ENCODE data around the gene RALGAPA2. TPM values are rescaled to one million over a fixed set of nuclear protein-coding genes. Genes with fewer than 3 reads are reported as not detected.
A peak's percentile ranks its signal among the peaks of the same experiment; 100 is the strongest.

Gene RALGAPA2
- total RNA-seq = 7.6 and 9.5 TPM in 2 replicates
- polyA plus RNA-seq = 1.2 and 1.8 TPM in 2 replicates
- polyA plus RNA-seq (2012) = 1.4 and 1.5 TPM in 2 replicates
- polyA minus RNA-seq (ENCODE audit: low replicate concordance) = 2.9 TPM in 2 replicates

GRCh38 chr20:20712474-20713243 lies at the start of gene RALGAPA2:
RALGAPA2 (minus strand) TSS chr20:20712644; CDS start chr20:20712480, 164 bp downstream.
- no peak for TF ChIP-seq CTCF (conservative IDR thresholded peaks at IDR 0.05 in 1 of 2, IDR thresholded peaks at IDR 0.05 in 1 of 2; ENCODE audit: low read depth in 1 of 2, low read length in 2 of 2)
- no peak for TF ChIP-seq EZH2 (IDR thresholded peaks at IDR 0.05; ENCODE audit: low read length, missing control alignments)
- Histone ChIP-seq H3K4me1 (ENCODE audit: control insufficient read depth, extremely low read depth, insufficient read depth, low read length) (no peaks in the 10 kb centered on the region), H3K4me2 (ENCODE audit: extremely low read depth, insufficient read depth, low read length) (peak within 1 kb of the TSS; percentile 89), H3K36me3 (ENCODE audit: control insufficient read depth, insufficient read depth, low read length) (no peaks in the 10 kb centered on the region), H4K20me1 (ENCODE audit: control insufficient read depth, extremely low read depth, insufficient read depth, low read length) (no peaks in the 10 kb centered on the region), H3K9ac (ENCODE audit: insufficient read depth, low read length) (peak within 1 kb of the TSS; percentile 66), H3K79me2 (ENCODE audit: control insufficient read depth, insufficient read depth, low read length) (no peaks in the 10 kb centered on the region), H2AFZ (ENCODE audit: low read length) (peak within 1 kb of the TSS; percentile 95), H3K4me3 (replicated peaks in 1 of 4; ENCODE audit: control extremely low read depth in 1 of 4, insufficient read depth in 1 of 4, low read depth in 3 of 4, low read length in 4 of 4) (peak within 1 kb of the TSS; percentile 57 to 90 (median 68)), H3K9me3 (ENCODE audit: control insufficient read depth, insufficient read depth, low read depth, low read length) (no peaks in the 10 kb centered on the region), H3K27ac (ENCODE audit: insufficient read depth, low read length) (peak within 1 kb of the TSS; percentile 89), H3K27me3 (ENCODE audit: control insufficient read depth, insufficient read depth, low read length) (no peaks in the 10 kb centered on the region)
- DNase-seq (ENCODE audit: low read depth in 2 of 2) = peak; percentile 98 to 99

- Histone ChIP-seq H3K4me3 (replicated peaks in 1 of 4; ENCODE audit: control extremely low read depth in 1 of 4, insufficient read depth in 1 of 4, low read depth in 3 of 4, low read length in 4 of 4) (no peak overlapping the region), H3K9ac (ENCODE audit: insufficient read depth, low read length) (no peak overlapping the region), H3K4me1 (ENCODE audit: control insufficient read depth, extremely low read depth, insufficient read depth, low read length) (no peaks in the 10 kb centered on the region), H3K79me2 (ENCODE audit: control insufficient read depth, insufficient read depth, low read length) (no peaks in the 10 kb centered on the region), H3K9me3 (ENCODE audit: control insufficient read depth, insufficient read depth, low read depth, low read length) (no peaks in the 10 kb centered on the region), H2AFZ (ENCODE audit: low read length) (no peak overlapping the region), H3K27me3 (ENCODE audit: control insufficient read depth, insufficient read depth, low read length) (no peaks in the 10 kb centered on the region), H3K36me3 (ENCODE audit: control insufficient read depth, insufficient read depth, low read length) (no peaks in the 10 kb centered on the region), H3K27ac (ENCODE audit: insufficient read depth, low read length) (no peak overlapping the region), H4K20me1 (ENCODE audit: control insufficient read depth, extremely low read depth, insufficient read depth, low read length) (no peaks in the 10 kb centered on the region), H3K4me2 (ENCODE audit: extremely low read depth, insufficient read depth, low read length) (no peak overlapping the region)
- no peak for TF ChIP-seq CTCF (conservative IDR thresholded peaks at IDR 0.05 in 1 of 2, IDR thresholded peaks at IDR 0.05 in 1 of 2; ENCODE audit: low read depth in 1 of 2, low read length in 2 of 2)
- no peak for TF ChIP-seq EZH2 (IDR thresholded peaks at IDR 0.05; ENCODE audit: low read length, missing control alignments)
- no peak for DNase-seq (ENCODE audit: low read depth in 2 of 2)
Observed at GRCh38 chr20:20761301-20761700, 48.9 kb upstream of the RALGAPA2 start.

- no peaks in the 10 kb centered on the region for H3K27me3 ChIP-seq (ENCODE audit: control insufficient read depth, insufficient read depth, low read length)
- no peak overlapping the region for H2AFZ ChIP-seq (ENCODE audit: low read length)
- H3K4me3 ChIP-seq (replicated peaks in 1 of 4; ENCODE audit: control extremely low read depth in 1 of 4, insufficient read depth in 1 of 4, low read depth in 3 of 4, low read length in 4 of 4) = no peak overlapping the region
- no peak overlapping the region for H3K9ac ChIP-seq (ENCODE audit: insufficient read depth, low read length)
- H3K27ac ChIP-seq (ENCODE audit: insufficient read depth, low read length) = no peak overlapping the region
- no peaks in the 10 kb centered on the region for H3K9me3 ChIP-seq (ENCODE audit: control insufficient read depth, insufficient read depth, low read depth, low read length)
- DNase-seq (ENCODE audit: low read depth in 2 of 2) = no peak
- no peak for TF ChIP-seq EZH2 (IDR thresholded peaks at IDR 0.05; ENCODE audit: low read length, missing control alignments)
- no peak overlapping the region for H3K4me2 ChIP-seq (ENCODE audit: extremely low read depth, insufficient read depth, low read length)
- no peaks in the 10 kb centered on the region for H4K20me1 ChIP-seq (ENCODE audit: control insufficient read depth, extremely low read depth, insufficient read depth, low read length)
- no peaks in the 10 kb centered on the region for H3K4me1 ChIP-seq (ENCODE audit: control insufficient read depth, extremely low read depth, insufficient read depth, low read length)
- H3K36me3 ChIP-seq (ENCODE audit: control insufficient read depth, insufficient read depth, low read length) = no peaks in the 10 kb centered on the region
- no peaks in the 10 kb centered on the region for H3K79me2 ChIP-seq (ENCODE audit: control insufficient read depth, insufficient read depth, low read length)
Observed at GRCh38 chr20:20759132-20759531, 46.7 kb upstream of the RALGAPA2 start.
